WTC11 (cell line): ENCODE results near the gene CCL18.

ENCODE experiments used
- CTCF ChIP-seq: fragments of 200-600 bp; IDR thresholded peaks from 2 replicates; pipeline ENCODE4 v1.8.0; 2022; ENCODE audit warnings: antibody characterized with exemption
- ELF4 ChIP-seq: sonication (generic); formaldehyde crosslinking; IDR thresholded peaks from 2 replicates; pipeline ENCODE4 v1.8.1; 2022; ENCODE audit warnings: low read depth, mild to moderate bottlenecking, moderate library complexity, missing genetic modification reagents
- ETV6 ChIP-seq: sonication (generic); formaldehyde crosslinking; IDR thresholded peaks from 2 replicates; pipeline ENCODE4 v1.8.1; 2022; ENCODE audit warnings: mild to moderate bottlenecking, missing genetic modification reagents
- FOXJ3 ChIP-seq: sonication (generic); formaldehyde crosslinking; IDR thresholded peaks from 2 replicates; pipeline ENCODE4 v1.9.0; 2021; ENCODE audit warnings: missing genetic modification reagents, mild to moderate bottlenecking, borderline replicate concordance
- MLX ChIP-seq: sonication (generic); formaldehyde crosslinking; IDR thresholded peaks from 2 replicates; pipeline ENCODE4 v1.8.1; 2023; ENCODE audit warnings: mild to moderate bottlenecking, missing genetic modification reagents, moderate library complexity
- NFYB ChIP-seq: sonication (generic); formaldehyde crosslinking; conservative IDR thresholded peaks from 2 replicates; pipeline ENCODE4 v1.8.0; 2022; ENCODE audit warnings: low read depth, missing genetic modification reagents
- PREB ChIP-seq: sonication (generic); formaldehyde crosslinking; IDR thresholded peaks from 2 replicates; pipeline ENCODE4 v1.8.1; 2022; ENCODE audit warnings: mild to moderate bottlenecking, missing genetic modification reagents, moderate library complexity, borderline replicate concordance
- SMAD4 ChIP-seq: sonication (generic); formaldehyde crosslinking; IDR thresholded peaks from 2 replicates; pipeline ENCODE4 v1.8.0; 2022; ENCODE audit warnings: mild to moderate bottlenecking, missing genetic modification reagents
- TEAD1 ChIP-seq: sonication (generic); formaldehyde crosslinking; IDR thresholded peaks from 2 replicates; pipeline ENCODE4 v1.8.0; 2022; ENCODE audit warnings: mild to moderate bottlenecking, missing genetic modification reagents
- ZNF396 ChIP-seq: fragments of 250-450 bp; sonication (Bioruptor Pico); IDR thresholded peaks from 2 replicates; pipeline ENCODE4 v1.8.0; 2021; ENCODE audit warnings: mild to moderate bottlenecking, moderate library complexity, borderline replicate concordance
- TF ChIP-seq, protein P1 (sequence below): sonication (generic); formaldehyde crosslinking; IDR thresholded peaks from 2 replicates; pipeline ENCODE4 v1.8.0; 2022; ENCODE audit warnings: mild to moderate bottlenecking, missing genetic modification reagents
- TF ChIP-seq, protein P2 (sequence below): sonication (generic); formaldehyde crosslinking; conservative IDR thresholded peaks from 2 replicates; pipeline ENCODE4 v1.8.1; 2023; ENCODE audit warnings: mild to moderate bottlenecking, low read depth, missing genetic modification reagents, moderate library complexity

- no peak for TF ChIP-seq SMAD4 (CRISPR knock-in tag)
- TF ChIP-seq, protein P1, sequence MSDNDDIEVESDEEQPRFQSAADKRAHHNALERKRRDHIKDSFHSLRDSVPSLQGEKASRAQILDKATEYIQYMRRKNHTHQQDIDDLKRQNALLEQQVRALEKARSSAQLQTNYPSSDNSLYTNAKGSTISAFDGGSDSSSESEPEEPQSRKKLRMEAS (CRISPR knock-in tag): no peak
- TF ChIP-seq CTCF: no peak
- TF ChIP-seq ELF4: no peak
- TF ChIP-seq NFYB (CRISPR knock-in tag): no peak
- TF ChIP-seq, protein P2, sequence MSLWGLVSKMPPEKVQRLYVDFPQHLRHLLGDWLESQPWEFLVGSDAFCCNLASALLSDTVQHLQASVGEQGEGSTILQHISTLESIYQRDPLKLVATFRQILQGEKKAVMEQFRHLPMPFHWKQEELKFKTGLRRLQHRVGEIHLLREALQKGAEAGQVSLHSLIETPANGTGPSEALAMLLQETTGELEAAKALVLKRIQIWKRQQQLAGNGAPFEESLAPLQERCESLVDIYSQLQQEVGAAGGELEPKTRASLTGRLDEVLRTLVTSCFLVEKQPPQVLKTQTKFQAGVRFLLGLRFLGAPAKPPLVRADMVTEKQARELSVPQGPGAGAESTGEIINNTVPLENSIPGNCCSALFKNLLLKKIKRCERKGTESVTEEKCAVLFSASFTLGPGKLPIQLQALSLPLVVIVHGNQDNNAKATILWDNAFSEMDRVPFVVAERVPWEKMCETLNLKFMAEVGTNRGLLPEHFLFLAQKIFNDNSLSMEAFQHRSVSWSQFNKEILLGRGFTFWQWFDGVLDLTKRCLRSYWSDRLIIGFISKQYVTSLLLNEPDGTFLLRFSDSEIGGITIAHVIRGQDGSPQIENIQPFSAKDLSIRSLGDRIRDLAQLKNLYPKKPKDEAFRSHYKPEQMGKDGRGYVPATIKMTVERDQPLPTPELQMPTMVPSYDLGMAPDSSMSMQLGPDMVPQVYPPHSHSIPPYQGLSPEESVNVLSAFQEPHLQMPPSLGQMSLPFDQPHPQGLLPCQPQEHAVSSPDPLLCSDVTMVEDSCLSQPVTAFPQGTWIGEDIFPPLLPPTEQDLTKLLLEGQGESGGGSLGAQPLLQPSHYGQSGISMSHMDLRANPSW (CRISPR knock-in tag): no peak
- no peak for TF ChIP-seq MLX (CRISPR knock-in tag)
- no peak for TF ChIP-seq ETV6 (CRISPR knock-in tag)
- TF ChIP-seq FOXJ3 (CRISPR knock-in tag): no peak
- TF ChIP-seq TEAD1: no peak
- no peak for TF ChIP-seq PREB (CRISPR knock-in tag)
- TF ChIP-seq ZNF396 (CRISPR knock-in tag): no peak
Measured at GRCh38 chr17:36066365-36066985, 2.4 kb downstream of the CCL18 start.
